K562 (cell line): ENCODE measurements around the gene SCNN1B. TPM values are rescaled to one million over a fixed set of nuclear protein-coding genes. Genes with fewer than 3 reads are reported as not detected.

Source experiments
- ATAC-seq: fragments of 200-7000 bp; cut with Tn5 transposase; 3 replicates; pipeline ENCODE4 v1.9.1; 2020; ENCODE audit warnings: moderate library complexity
- BruUV-seq: library from RNA; stranded (reverse); fragments of 400-500 nt; replicated peaks from 2 replicates; lab custom pipeline; 2021; lab: Mats Ljungman, UMichigan
- CTCF ChIA-PET: fragments of 300-600 bp; formaldehyde crosslinking; extraction: SDS; loops from one replicate; lab custom pipeline; 2021; ENCODE audit warnings: low intra/inter-chr PET ratio; lab: Yijun Ruan, JAX
- POLR2A ChIA-PET: fragments of 300-600, 350-650 bp; sonication (Branson Sonifier 250); formaldehyde crosslinking; extraction: SDS; loops from one replicate; lab custom pipeline; 2021; ENCODE audit warnings: antibody characterized with exemption, inconsistent platforms; lab: Yijun Ruan, JAX
- DNase-seq, 4 experiments: peaks; one replicate each; pipeline versions ENCODE4 v3.0.0 to v3.0.0-alpha.2; 2011 to 2018; ENCODE audit warnings: low spot score in 3 of 4, mixed read lengths in 3 of 4; ENCODE audit errors: extremely low read depth in 1 of 4
- FAIRE-seq: peaks from 2 replicates; lab custom pipeline; 2011; peaks lifted over from hg19 to GRCh38; lab: Jason Lieb, UNC
- H2AFZ ChIP-seq: 2 replicates; pipeline ENCODE4 v1.6.0; 2011; ENCODE audit warnings: low read depth, low read length, control low read depth, inconsistent platforms
- H3K27ac ChIP-seq: fragments of 200-600 bp; 3 replicates; pipeline ENCODE4 v1.8.0; 2011; ENCODE audit warnings: low read depth, mild to moderate bottlenecking, control low read depth, inconsistent platforms, low read length, moderate library complexity, mixed read lengths; ENCODE audit errors: extremely low read depth
- H3K27me3 ChIP-seq, 2 experiments: fragments of 300-600 bp in 1 of 2; 2 replicates in 1 of 2; 3 replicates in 1 of 2; pipeline versions ENCODE4 v1.6.0 to v1.8.0; 2011; ENCODE audit warnings: inconsistent platforms in 2 of 2, low read length in 2 of 2, mild to moderate bottlenecking in 1 of 2, mixed read lengths in 1 of 2, moderate library complexity in 1 of 2; ENCODE audit not compliant: control insufficient read depth in 2 of 2, insufficient read depth in 2 of 2
- H3K36me3 ChIP-seq: fragments of 300-600 bp; 3 replicates; pipeline ENCODE4 v1.8.0; 2011; ENCODE audit warnings: mild to moderate bottlenecking, low read length, inconsistent platforms; ENCODE audit not compliant: control insufficient read depth, insufficient read depth
- H3K4me1 ChIP-seq, 2 experiments: fragments of 200-600 bp in 1 of 2; replicated peaks in 1 of 2; 2 replicates in 1 of 2; 3 replicates in 1 of 2; pipeline versions ENCODE4 v1.5.1 to v1.8.0; 2011; ENCODE audit warnings: inconsistent platforms in 2 of 2, low read length in 2 of 2, mild to moderate bottlenecking in 1 of 2, mixed read lengths in 1 of 2, moderate library complexity in 1 of 2; ENCODE audit not compliant: control insufficient read depth in 2 of 2, insufficient read depth in 2 of 2
- H3K4me2 ChIP-seq: 2 replicates; pipeline ENCODE4 v1.6.1; 2011; ENCODE audit warnings: low read length, control low read depth, inconsistent platforms, mixed read lengths; ENCODE audit not compliant: insufficient read depth
- H3K4me3 ChIP-seq: fragments of 200-600 bp; sonication (generic), shearing (Covaris generic); 2 replicates; pipeline ENCODE4 v1.5.1; 2016; ENCODE audit warnings: control low read depth, inconsistent platforms
- H3K79me2 ChIP-seq: fragments of 200-600 bp; 3 replicates; pipeline ENCODE4 v1.8.0; 2011; ENCODE audit warnings: low read length, inconsistent platforms; ENCODE audit not compliant: control insufficient read depth, insufficient read depth
- H3K9ac ChIP-seq, 2 experiments: 2 replicates each; pipeline versions ENCODE4 v1.6.0 to v1.6.1; 2011; ENCODE audit warnings: low read depth in 2 of 2, low read length in 2 of 2, control low read depth in 1 of 2, inconsistent platforms in 1 of 2, mild to moderate bottlenecking in 1 of 2, mixed read lengths in 1 of 2; ENCODE audit not compliant: insufficient read depth in 1 of 2
- H3K9me1 ChIP-seq: one replicate; pipeline ENCODE4 v1.6.0; 2011; ENCODE audit warnings: inconsistent platforms, mild to moderate bottlenecking, low read length, moderate library complexity; ENCODE audit not compliant: control insufficient read depth, insufficient read depth
- H3K9me3 ChIP-seq: replicated peaks from 2 replicates; pipeline ENCODE4 v1.5.1; 2011; ENCODE audit warnings: low read depth, low read length, inconsistent platforms; ENCODE audit not compliant: control insufficient read depth, insufficient read depth
- H4K20me1 ChIP-seq: replicated peaks from 2 replicates; pipeline ENCODE4 v1.6.1; 2011; ENCODE audit warnings: low read length, inconsistent platforms, mixed read lengths; ENCODE audit not compliant: control insufficient read depth, insufficient read depth
- RBM25 ChIP-seq: fragments of 200-400 bp; formaldehyde crosslinking; IDR thresholded peaks from 2 replicates; pipeline ENCODE4 v1.6.1; 2018; ENCODE audit warnings: low read length, low read depth, moderate library complexity; ENCODE audit not compliant: severe bottlenecking
- SAP30 ChIP-seq: fragments of 200-600 bp; sonication (generic); IDR thresholded peaks from 2 replicates; pipeline ENCODE4 v1.6.1; 2012; ENCODE audit warnings: borderline replicate concordance, low read depth, mild to moderate bottlenecking, moderate library complexity, low read length, control low read depth, inconsistent platforms; ENCODE audit not compliant: insufficient read depth, poor library complexity, severe bottlenecking
- ZNF212 ChIP-seq: fragments of 450-650 bp; formaldehyde crosslinking; IDR thresholded peaks from 2 replicates; pipeline ENCODE4 v1.4.0; 2020; ENCODE audit warnings: mild to moderate bottlenecking
- WGBS: fragments of 100-300 bp; shearing (Covaris generic); methylation state at CpG from one replicate; pipeline ENCODE4 v1.1.6; 2016; ENCODE audit warnings: low coverage, mixed read lengths; ENCODE audit not compliant: insufficient coverage; ENCODE audit errors: missing lambda C conversion rate; 5-methylcytosine and 5-hydroxymethylcytosine counted together
- in situ Hi-C: fragments of 300-500 bp; cut with MboI; formaldehyde crosslinking; loops from 4 replicates; pipeline ENCODE4 v1.15.0; 2018; ENCODE audit warnings: inconsistent platforms, mixed read lengths
- intact Hi-C: fragments of 100-400 bp; cut with micrococcal nuclease; formaldehyde crosslinking; loops from 2 replicates; pipeline ENCODE4 v1.14.2; 2022
- polyA plus RNA-seq, 8 experiments: library from polyadenylated mRNA; depleted of rRNA in 4 of 8; stranded (reverse) in 5 of 8; unstranded in 3 of 8; fragments of >200 nt; fragmentation: Nextera tagmentation in 2 of 8; fragmentation: Illumina TruSeq in 1 of 8; extraction: Ambion mirVana in 2 of 8; extraction: Trizol in 1 of 8; gene quantifications; 2 replicates each; pipeline versions ENCODE4 v1.2.1 to v1.2.3, GENCODE V29; 2011 to 2014; ENCODE audit warnings: inconsistent platforms in 1 of 8, missing spikeins in 1 of 8
- total RNA-seq, 7 experiments: library from RNA; depleted of rRNA in 6 of 7; stranded (reverse); fragments of >200 nt in 6 of 7; fragmentation: Illumina TruSeq in 2 of 7; extraction: Trizol in 2 of 7; gene quantifications; 2 replicates each; pipeline versions ENCODE4 v1.2.1 to v1.2.3, GENCODE V29; 2011 to 2021; ENCODE audit warnings: low replicate concordance in 1 of 7

Gene SCNN1B
- total and polyA plus RNA-seq, 9 of the 15 experiments (the other 6 are each of a cell fraction or from before 2014, with no cell fraction given): not detected

- Histone ChIP-seq H3K4me1 (peaks cover 0 to 7% of the 10 kb centered on the region in 2 experiments; a peak in 2 of 5 replicates), H3K4me3 (no peak overlapping the region), H3K27me3 (peaks cover 5 to 34% of the 10 kb centered on the region in 2 experiments; a peak in 3 of 5 replicates), H3K9ac (no peak overlapping the region), H3K36me3 (no peaks in the 10 kb centered on the region), H3K4me2 (no peak overlapping the region), H2AFZ (no peak overlapping the region), H3K79me2 (no peaks in the 10 kb centered on the region), H3K27ac (no peak overlapping the region), H3K9me3 (no peaks in the 10 kb centered on the region), H3K9me1 (no peaks in the 10 kb centered on the region), H4K20me1 (peaks cover 4% of the 10 kb centered on the region; the same call in 1 of the 2 replicates)
- 0% methylated on average over 2 of the region's 2 CpGs for WGBS
- BruUV-seq: no TSS peak
- intact Hi-C loops (no loop called here), in situ Hi-C loops (no loop called here)
- TF ChIP-seq SAP30 (no peak), RBM25 (peak; percentile 60), ZNF212 (CRISPR knock-in tag) (no peak)
- ChIA-PET POLR2A (interaction anchor here (0.6 kb wide), 1 partner anchor 977 kb away, joined by 3 read pairs; no protein-coding TSS in a partner anchor), CTCF (no interaction called here)
- DNase-seq: no peak
- no peak for FAIRE-seq
- no peak for ATAC-seq
Measured at GRCh38 chr16:23304620-23305019, 2.5 kb downstream of the SCNN1B start.
